K562 (cell line): Measurements from ENCODE around the gene TSSK2. TPM values are rescaled to one million over a fixed set of nuclear protein-coding genes. Genes with fewer than 3 reads are reported as not detected.
A peak's percentile ranks its signal among the peaks of the same experiment; 100 is the strongest.

Experiments used
- ATAC-seq: fragments of 200-7000 bp; cut with Tn5 transposase; 3 replicates; pipeline ENCODE4 v1.9.1; 2020; ENCODE audit warnings: moderate library complexity
- BruUV-seq: library from RNA; stranded (reverse); fragments of 400-500 nt; replicated peaks from 2 replicates; lab custom pipeline; 2021; lab: Mats Ljungman, UMichigan
- CTCF ChIA-PET: fragments of 300-600 bp; formaldehyde crosslinking; extraction: SDS; loops from one replicate; lab custom pipeline; 2021; ENCODE audit warnings: low intra/inter-chr PET ratio; lab: Yijun Ruan, JAX
- POLR2A ChIA-PET: fragments of 300-600, 350-650 bp; sonication (Branson Sonifier 250); formaldehyde crosslinking; extraction: SDS; loops from one replicate; lab custom pipeline; 2021; ENCODE audit warnings: antibody characterized with exemption, inconsistent platforms; lab: Yijun Ruan, JAX
- DNase-seq, 4 experiments: peaks; one replicate each; pipeline versions ENCODE4 v3.0.0 to v3.0.0-alpha.2; 2011 to 2018; ENCODE audit warnings: low spot score in 3 of 4, mixed read lengths in 3 of 4; ENCODE audit errors: extremely low read depth in 1 of 4
- FAIRE-seq: peaks from 2 replicates; lab custom pipeline; 2011; peaks lifted over from hg19 to GRCh38; lab: Jason Lieb, UNC
- H2AFZ ChIP-seq: 2 replicates; pipeline ENCODE4 v1.6.0; 2011; ENCODE audit warnings: low read depth, low read length, control low read depth, inconsistent platforms
- H3K27ac ChIP-seq: fragments of 200-600 bp; 3 replicates; pipeline ENCODE4 v1.8.0; 2011; ENCODE audit warnings: low read depth, mild to moderate bottlenecking, control low read depth, inconsistent platforms, low read length, moderate library complexity, mixed read lengths; ENCODE audit errors: extremely low read depth
- H3K27me3 ChIP-seq, 2 experiments: fragments of 300-600 bp in 1 of 2; 2 replicates in 1 of 2; 3 replicates in 1 of 2; pipeline versions ENCODE4 v1.6.0 to v1.8.0; 2011; ENCODE audit warnings: inconsistent platforms in 2 of 2, low read length in 2 of 2, mild to moderate bottlenecking in 1 of 2, mixed read lengths in 1 of 2, moderate library complexity in 1 of 2; ENCODE audit not compliant: control insufficient read depth in 2 of 2, insufficient read depth in 2 of 2
- H3K36me3 ChIP-seq: fragments of 300-600 bp; 3 replicates; pipeline ENCODE4 v1.8.0; 2011; ENCODE audit warnings: mild to moderate bottlenecking, low read length, inconsistent platforms; ENCODE audit not compliant: control insufficient read depth, insufficient read depth
- H3K4me1 ChIP-seq, 2 experiments: fragments of 200-600 bp in 1 of 2; replicated peaks in 1 of 2; 2 replicates in 1 of 2; 3 replicates in 1 of 2; pipeline versions ENCODE4 v1.5.1 to v1.8.0; 2011; ENCODE audit warnings: inconsistent platforms in 2 of 2, low read length in 2 of 2, mild to moderate bottlenecking in 1 of 2, mixed read lengths in 1 of 2, moderate library complexity in 1 of 2; ENCODE audit not compliant: control insufficient read depth in 2 of 2, insufficient read depth in 2 of 2
- H3K4me2 ChIP-seq: 2 replicates; pipeline ENCODE4 v1.6.1; 2011; ENCODE audit warnings: low read length, control low read depth, inconsistent platforms, mixed read lengths; ENCODE audit not compliant: insufficient read depth
- H3K4me3 ChIP-seq: fragments of 200-600 bp; sonication (generic), shearing (Covaris generic); 2 replicates; pipeline ENCODE4 v1.5.1; 2016; ENCODE audit warnings: control low read depth, inconsistent platforms
- H3K79me2 ChIP-seq: fragments of 200-600 bp; 3 replicates; pipeline ENCODE4 v1.8.0; 2011; ENCODE audit warnings: low read length, inconsistent platforms; ENCODE audit not compliant: control insufficient read depth, insufficient read depth
- H3K9ac ChIP-seq, 2 experiments: 2 replicates each; pipeline versions ENCODE4 v1.6.0 to v1.6.1; 2011; ENCODE audit warnings: low read depth in 2 of 2, low read length in 2 of 2, control low read depth in 1 of 2, inconsistent platforms in 1 of 2, mild to moderate bottlenecking in 1 of 2, mixed read lengths in 1 of 2; ENCODE audit not compliant: insufficient read depth in 1 of 2
- H3K9me1 ChIP-seq: one replicate; pipeline ENCODE4 v1.6.0; 2011; ENCODE audit warnings: inconsistent platforms, mild to moderate bottlenecking, low read length, moderate library complexity; ENCODE audit not compliant: control insufficient read depth, insufficient read depth
- H3K9me3 ChIP-seq: replicated peaks from 2 replicates; pipeline ENCODE4 v1.5.1; 2011; ENCODE audit warnings: low read depth, low read length, inconsistent platforms; ENCODE audit not compliant: control insufficient read depth, insufficient read depth
- H4K20me1 ChIP-seq: replicated peaks from 2 replicates; pipeline ENCODE4 v1.6.1; 2011; ENCODE audit warnings: low read length, inconsistent platforms, mixed read lengths; ENCODE audit not compliant: control insufficient read depth, insufficient read depth
- DIDO1 ChIP-seq: fragments of 450-650 bp; IDR thresholded peaks from 2 replicates; pipeline ENCODE4 v1.6.1; 2016; ENCODE audit warnings: low read depth, missing biosample characterization, missing genetic modification characterization
- MBD2 ChIP-seq: sonication (generic); IDR thresholded peaks from 2 replicates; pipeline ENCODE4 v1.6.1; 2016; ENCODE audit warnings: low read depth, borderline replicate concordance
- NR0B1 ChIP-seq: fragments of 450-650 bp; IDR thresholded peaks from one replicate; pipeline ENCODE4 v1.6.1; 2018; ENCODE audit warnings: mild to moderate bottlenecking, moderate library complexity; ENCODE audit not compliant: partially characterized antibody
- POLR2A ChIP-seq: fragments of 450-650 bp; conservative IDR thresholded peaks from 2 replicates; pipeline ENCODE4 v1.6.1; 2016
- SPI1 ChIP-seq: IDR thresholded peaks from 2 replicates; pipeline ENCODE4 v1.6.1; 2011; ENCODE audit warnings: low read depth, low read length, control low read depth, borderline replicate concordance
- SUPT5H ChIP-seq: fragments of 450-650 bp; IDR thresholded peaks from 2 replicates; pipeline ENCODE4 v1.6.1; 2016
- WHSC1 ChIP-seq: IDR thresholded peaks from one replicate; pipeline ENCODE4 v1.6.1; 2012; ENCODE audit warnings: low read length, control low read depth, inconsistent platforms
- ZNF121 ChIP-seq: sonication (generic); formaldehyde crosslinking; conservative IDR thresholded peaks from 2 replicates; pipeline ENCODE4 v1.8.0; 2022; ENCODE audit warnings: missing genetic modification reagents
- ZNF232 ChIP-seq: sonication (generic); formaldehyde crosslinking; IDR thresholded peaks from 2 replicates; pipeline ENCODE4 v1.8.0; 2022; ENCODE audit warnings: mild to moderate bottlenecking, missing genetic modification reagents
- ZNF407 ChIP-seq: fragments of 450-650 bp; IDR thresholded peaks from 2 replicates; pipeline ENCODE4 v1.6.1; 2016; ENCODE audit warnings: low read depth
- WGBS: fragments of 100-300 bp; shearing (Covaris generic); methylation state at CpG from one replicate; pipeline ENCODE4 v1.1.6; 2016; ENCODE audit warnings: low coverage, mixed read lengths; ENCODE audit not compliant: insufficient coverage; ENCODE audit errors: missing lambda C conversion rate; 5-methylcytosine and 5-hydroxymethylcytosine counted together
- in situ Hi-C: fragments of 300-500 bp; cut with MboI; formaldehyde crosslinking; loops from 4 replicates; pipeline ENCODE4 v1.15.0; 2018; ENCODE audit warnings: inconsistent platforms, mixed read lengths
- intact Hi-C: fragments of 100-400 bp; cut with micrococcal nuclease; formaldehyde crosslinking; loops from 2 replicates; pipeline ENCODE4 v1.14.2; 2022
- polyA plus RNA-seq, 8 experiments: library from polyadenylated mRNA; depleted of rRNA in 4 of 8; stranded (reverse) in 5 of 8; unstranded in 3 of 8; fragments of >200 nt; fragmentation: Nextera tagmentation in 2 of 8; fragmentation: Illumina TruSeq in 1 of 8; extraction: Ambion mirVana in 2 of 8; extraction: Trizol in 1 of 8; gene quantifications; 2 replicates each; pipeline versions ENCODE4 v1.2.1 to v1.2.3, GENCODE V29; 2011 to 2014; ENCODE audit warnings: inconsistent platforms in 1 of 8, missing spikeins in 1 of 8
- total RNA-seq, 7 experiments: library from RNA; depleted of rRNA in 6 of 7; stranded (reverse); fragments of >200 nt in 6 of 7; fragmentation: Illumina TruSeq in 2 of 7; extraction: Trizol in 2 of 7; gene quantifications; 2 replicates each; pipeline versions ENCODE4 v1.2.1 to v1.2.3, GENCODE V29; 2011 to 2021; ENCODE audit warnings: low replicate concordance in 1 of 7
- TF ChIP-seq, protein P1 (sequence below): fragments of 450-650 bp; IDR thresholded peaks from 2 replicates; pipeline ENCODE4 v1.6.1; 2017; ENCODE audit warnings: antibody characterized with exemption

The TSSK2 gene
- total and polyA plus RNA-seq, 9 of the 15 experiments (the other 6 are each of a cell fraction or from before 2014, with no cell fraction given): 0.04 TPM; not detected in 8

DNA sequence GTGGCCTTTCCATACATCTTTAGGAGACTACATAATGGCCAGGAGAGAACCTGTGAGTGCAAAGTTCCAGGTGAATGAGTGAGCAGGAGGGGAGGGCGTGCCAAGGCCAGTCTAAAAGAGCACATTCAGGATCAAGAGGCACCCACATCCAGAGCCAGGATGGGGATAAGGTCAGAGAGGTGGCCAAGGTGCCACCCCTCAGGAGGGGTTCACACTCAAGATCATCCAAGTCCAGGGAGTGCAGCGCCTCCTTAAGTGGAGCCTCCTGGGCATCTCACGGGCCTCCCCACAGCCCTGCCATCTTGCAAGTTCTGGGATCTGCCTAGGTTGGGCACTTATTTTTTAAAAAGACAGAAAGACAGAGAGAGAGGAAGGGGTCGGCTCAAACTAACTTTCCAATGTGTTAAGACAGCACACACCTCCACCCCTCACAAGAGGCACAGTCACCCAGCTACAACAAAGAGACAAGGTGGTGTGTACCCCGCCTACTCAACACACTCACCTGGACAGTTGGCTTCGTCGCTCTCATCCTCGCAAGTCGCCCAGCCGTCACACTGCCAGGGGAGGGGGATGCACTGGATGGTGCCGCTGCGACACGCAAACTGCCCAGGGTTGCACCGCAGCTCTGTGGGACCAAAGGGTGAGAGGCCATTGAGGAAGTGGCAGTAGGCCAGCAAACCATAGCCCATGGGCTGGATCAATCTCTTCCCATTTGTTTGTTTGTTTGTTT, 42.1 kb upstream of the TSSK2 start:
- no peaks in the 10 kb centered on the region for H3K9me3 ChIP-seq
- no peak overlapping the region for H2AFZ ChIP-seq
- H3K27ac ChIP-seq: no peak overlapping the region
- H3K4me1 ChIP-seq: peaks cover 7 to 18% of the 10 kb centered on the region in 2 experiments
- POLR2A ChIA-PET: interaction anchor here (0.6 to 4.3 kb wide), 13 partner anchors 7 to 767 kb away, joined by 3 to 22 read pairs (median 4); partner anchors contain the start of genes DGCR2 and ESS2
- CTCF ChIA-PET: interaction anchor here (0.6 kb wide), 1 partner anchor 290 kb away, joined by 3 read pairs; no protein-coding TSS in a partner anchor
- ATAC-seq (no peak), DNase-seq (peak in 1 of 4 experiments; percentile 39), FAIRE-seq (no peak)
- H3K36me3 ChIP-seq: peaks cover 24% of the 10 kb centered on the region; the same call in 2 of the 3 replicates
- intact Hi-C loops: no loop called here
- H3K27me3 ChIP-seq: no peaks in the 10 kb centered on the region
- WGBS: 92% methylated on average over 14 of the region's 14 CpGs
- peaks cover 7% of the 10 kb centered on the region for H3K9me1 ChIP-seq
- peaks cover 12% of the 10 kb centered on the region for H4K20me1 ChIP-seq
- in situ Hi-C loops: no loop called here
- H3K9ac ChIP-seq: peak overlapping the region in 1 of 2 experiments; percentile 69; a peak in 2 of 4 replicates
- BruUV-seq: no TSS peak
- no peak overlapping the region for H3K4me2 ChIP-seq
- no peak overlapping the region for H3K4me3 ChIP-seq
- peaks cover 8% of the 10 kb centered on the region; the same call in 2 of the 3 replicates for H3K79me2 ChIP-seq
- TF ChIP-seq DIDO1 (tag) (no peak), ZNF407 (no peak), WHSC1 (peak; percentile 29), MBD2 (no peak), POLR2A (0 out of 2 replicates have a peak, but pooled peaks have one; percentile 28), ZNF232 (CRISPR knock-in tag) (no peak), NR0B1 (no peak), ZNF121 (CRISPR knock-in tag) (no peak), SUPT5H (peak; percentile 46), SPI1 (no peak)
- TF ChIP-seq, protein P1, sequence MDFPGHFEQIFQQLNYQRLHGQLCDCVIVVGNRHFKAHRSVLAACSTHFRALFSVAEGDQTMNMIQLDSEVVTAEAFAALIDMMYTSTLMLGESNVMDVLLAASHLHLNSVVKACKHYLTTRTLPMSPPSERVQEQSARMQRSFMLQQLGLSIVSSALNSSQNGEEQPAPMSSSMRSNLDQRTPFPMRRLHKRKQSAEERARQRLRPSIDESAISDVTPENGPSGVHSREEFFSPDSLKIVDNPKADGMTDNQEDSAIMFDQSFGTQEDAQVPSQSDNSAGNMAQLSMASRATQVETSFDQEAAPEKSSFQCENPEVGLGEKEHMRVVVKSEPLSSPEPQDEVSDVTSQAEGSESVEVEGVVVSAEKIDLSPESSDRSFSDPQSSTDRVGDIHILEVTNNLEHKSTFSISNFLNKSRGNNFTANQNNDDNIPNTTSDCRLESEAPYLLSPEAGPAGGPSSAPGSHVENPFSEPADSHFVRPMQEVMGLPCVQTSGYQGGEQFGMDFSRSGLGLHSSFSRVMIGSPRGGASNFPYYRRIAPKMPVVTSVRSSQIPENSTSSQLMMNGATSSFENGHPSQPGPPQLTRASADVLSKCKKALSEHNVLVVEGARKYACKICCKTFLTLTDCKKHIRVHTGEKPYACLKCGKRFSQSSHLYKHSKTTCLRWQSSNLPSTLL: no peak
